ENCODE results near the gene KLHDC4. TPM values are rescaled to one million over a fixed set of nuclear protein-coding genes. Genes with fewer than 3 reads are reported as not detected.
"Not testable (repeated sequence)": the region's sequence is repeated elsewhere in the genome, so short reads cannot be mapped to it uniquely, and the experiment has no call there.

KLHDC4 gene
- total RNA-seq, 1 experiment from 2014 or later = 36.3 TPM

DNA sequence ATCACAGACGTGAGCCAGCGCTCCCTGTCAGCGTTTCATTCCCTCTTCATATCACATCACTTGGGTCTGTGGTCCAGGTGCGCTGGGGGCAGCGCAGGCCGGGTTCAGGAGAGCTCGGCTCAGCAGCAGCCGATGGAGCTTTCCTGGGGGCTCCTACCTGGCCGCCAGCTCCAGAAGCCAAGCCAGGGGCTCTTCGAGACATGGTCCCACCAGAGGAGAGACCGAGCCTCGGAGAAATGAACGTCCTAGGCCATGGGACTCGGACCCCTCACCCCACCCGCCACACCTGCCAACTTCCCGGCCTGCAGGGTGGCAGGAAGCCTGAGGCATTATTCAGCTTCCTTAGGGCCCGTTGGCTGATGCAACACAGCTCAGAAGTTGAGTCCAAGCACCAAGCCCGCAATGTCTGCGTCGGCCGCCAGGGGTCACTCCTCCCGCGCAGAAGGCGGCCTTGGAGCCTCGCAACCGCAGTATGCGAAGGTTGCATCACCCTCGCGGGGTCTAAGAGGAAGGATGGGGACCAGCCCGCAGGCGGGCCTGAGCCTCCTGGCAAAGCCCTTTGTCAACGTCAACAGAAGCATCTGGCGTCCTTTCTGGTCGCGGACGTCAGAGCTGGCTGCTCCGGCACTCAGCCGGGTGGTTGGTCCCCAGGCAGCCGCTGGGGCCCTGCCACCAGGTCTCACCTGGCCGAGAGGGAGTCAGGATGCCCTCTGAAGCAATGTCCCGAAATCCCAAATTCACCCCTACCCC, 13.2 kb upstream of the KLHDC4 start:
- Histone ChIP-seq H3K4me1 (ENCODE audit: insufficient read depth, low read length) (peaks cover 10% of the 10 kb centered on the region), H3K36me3 (ENCODE audit: low read depth, low read length) (no peaks in the 10 kb centered on the region), H3K4me3 (ENCODE audit: low read length) (no peak overlapping the region), H3K4me2 (ENCODE audit: low read length) (peak overlapping the region; percentile 48), H3K79me2 (ENCODE audit: low read length) (no peaks in the 10 kb centered on the region), H2AFZ (ENCODE audit: low read length) (peak overlapping the region; percentile 54; the same call in 1 of the 2 replicates), H3K27me3 (ENCODE audit: low read length) (no peaks in the 10 kb centered on the region), H3K9ac (ENCODE audit: low read length) (peak overlapping the region; percentile 33), H3K27ac (ENCODE audit: low read length) (peak overlapping the region; percentile 44), H3K9me3 (ENCODE audit: low read length) (no peaks in the 10 kb centered on the region), H4K20me1 (ENCODE audit: low read length) (no peaks in the 10 kb centered on the region), H3F3A (ENCODE audit: low read length, unreplicated experiment) (no peaks in the 10 kb centered on the region), H3K9me2 (replicated peaks; ENCODE audit: low read length) (no peaks in the 10 kb centered on the region)
- POLR2A ChIA-PET (ENCODE audit: unreplicated experiment) = interaction anchor here (0.5 kb wide), 1 partner anchor 292 kb away, joined by 4 read pairs; no protein-coding TSS in a partner anchor
- ATAC-seq (peak; percentile 75), DNase-seq (peak; percentile 85)
- CTCF ChIA-PET = interaction anchor here (0.6 to 1.5 kb wide), 8 partner anchors 13 to 120 kb away, joined by 3 to 42 read pairs (median 4); partner anchors contain the start of genes KLHDC4 and SLC7A5
- BruUV-seq (replicated peaks) = no TSS peak
- TF ChIP-seq, protein P1, sequence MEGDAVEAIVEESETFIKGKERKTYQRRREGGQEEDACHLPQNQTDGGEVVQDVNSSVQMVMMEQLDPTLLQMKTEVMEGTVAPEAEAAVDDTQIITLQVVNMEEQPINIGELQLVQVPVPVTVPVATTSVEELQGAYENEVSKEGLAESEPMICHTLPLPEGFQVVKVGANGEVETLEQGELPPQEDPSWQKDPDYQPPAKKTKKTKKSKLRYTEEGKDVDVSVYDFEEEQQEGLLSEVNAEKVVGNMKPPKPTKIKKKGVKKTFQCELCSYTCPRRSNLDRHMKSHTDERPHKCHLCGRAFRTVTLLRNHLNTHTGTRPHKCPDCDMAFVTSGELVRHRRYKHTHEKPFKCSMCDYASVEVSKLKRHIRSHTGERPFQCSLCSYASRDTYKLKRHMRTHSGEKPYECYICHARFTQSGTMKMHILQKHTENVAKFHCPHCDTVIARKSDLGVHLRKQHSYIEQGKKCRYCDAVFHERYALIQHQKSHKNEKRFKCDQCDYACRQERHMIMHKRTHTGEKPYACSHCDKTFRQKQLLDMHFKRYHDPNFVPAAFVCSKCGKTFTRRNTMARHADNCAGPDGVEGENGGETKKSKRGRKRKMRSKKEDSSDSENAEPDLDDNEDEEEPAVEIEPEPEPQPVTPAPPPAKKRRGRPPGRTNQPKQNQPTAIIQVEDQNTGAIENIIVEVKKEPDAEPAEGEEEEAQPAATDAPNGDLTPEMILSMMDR (conservative IDR thresholded peaks at IDR 0.05; ENCODE audit: low read depth, low read length) = peak; percentile 69
- TF ChIP-seq EZH2phosphoT487 (IDR thresholded peaks at IDR 0.05; ENCODE audit: borderline replicate concordance, low read length) = no peak
- no peak for TF ChIP-seq EZH2 (IDR thresholded peaks at IDR 0.05; ENCODE audit: low read length, unreplicated experiment)
- intact Hi-C loops (cut with micrococcal nuclease) = loop anchor here (1.0 to 5.0 kb wide), 2 partner anchors 73 to 130 kb away; no protein-coding TSS in a partner anchor

DNA sequence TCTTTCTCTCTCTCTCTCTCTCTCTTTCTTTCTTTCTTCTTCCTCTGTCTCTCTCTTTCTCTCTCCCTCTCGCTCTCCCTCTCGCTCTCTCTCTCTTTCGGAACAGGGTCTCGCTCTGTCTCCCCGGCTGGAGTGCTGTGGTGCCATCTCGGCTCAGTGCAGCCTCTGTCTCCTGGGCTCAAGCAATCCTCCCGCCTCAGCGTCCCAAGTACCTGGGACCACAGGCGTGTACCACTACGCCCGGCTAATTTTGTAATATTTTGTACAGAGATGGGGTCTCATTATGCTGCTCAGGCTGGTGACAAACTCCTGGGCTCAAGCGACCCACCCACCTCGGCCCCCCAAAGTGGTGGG, 12.7 kb upstream of the KLHDC4 start:
- H3K27me3 ChIP-seq (ENCODE audit: low read length) = no peaks in the 10 kb centered on the region
- H3K27ac ChIP-seq (ENCODE audit: low read length) = peak overlapping the region; percentile 44
- TF ChIP-seq, protein P1 (conservative IDR thresholded peaks at IDR 0.05; ENCODE audit: low read depth, low read length) = no peak
- no peak for TF ChIP-seq EZH2phosphoT487 (IDR thresholded peaks at IDR 0.05; ENCODE audit: borderline replicate concordance, low read length)
- no peak for TF ChIP-seq EZH2 (IDR thresholded peaks at IDR 0.05; ENCODE audit: low read length, unreplicated experiment)
- no peak overlapping the region for H3K4me3 ChIP-seq (ENCODE audit: low read length)
- DNase-seq (no peak), ATAC-seq (no peak)
- CTCF ChIA-PET = interaction anchor here (0.6 to 1.5 kb wide), 8 partner anchors 13 to 121 kb away, joined by 3 to 42 read pairs (median 4); partner anchors contain the start of genes KLHDC4 and SLC7A5
- H3K4me2 ChIP-seq (ENCODE audit: low read length) = peak overlapping the region; percentile 48
- no peaks in the 10 kb centered on the region for H3K9me2 ChIP-seq (replicated peaks; ENCODE audit: low read length)
- H3F3A ChIP-seq (ENCODE audit: low read length, unreplicated experiment) = no peaks in the 10 kb centered on the region
- no peaks in the 10 kb centered on the region for H4K20me1 ChIP-seq (ENCODE audit: low read length)
- intact Hi-C loops (cut with micrococcal nuclease) = loop anchor here (1.0 to 5.0 kb wide), 2 partner anchors 74 to 131 kb away; no protein-coding TSS in a partner anchor
- H3K4me1 ChIP-seq (ENCODE audit: insufficient read depth, low read length) = peaks cover 10% of the 10 kb centered on the region
- peak overlapping the region; percentile 54; the same call in 1 of the 2 replicates for H2AFZ ChIP-seq (ENCODE audit: low read length)
- TSS peak; percentile 93 for BruUV-seq (replicated peaks)
- no peaks in the 10 kb centered on the region for H3K79me2 ChIP-seq (ENCODE audit: low read length)
- H3K9ac ChIP-seq (ENCODE audit: low read length) = peak overlapping the region; percentile 33
- H3K9me3 ChIP-seq (ENCODE audit: low read length) = no peaks in the 10 kb centered on the region
- POLR2A ChIA-PET (ENCODE audit: unreplicated experiment) = no interaction called here
- no peaks in the 10 kb centered on the region for H3K36me3 ChIP-seq (ENCODE audit: low read depth, low read length)

DNA sequence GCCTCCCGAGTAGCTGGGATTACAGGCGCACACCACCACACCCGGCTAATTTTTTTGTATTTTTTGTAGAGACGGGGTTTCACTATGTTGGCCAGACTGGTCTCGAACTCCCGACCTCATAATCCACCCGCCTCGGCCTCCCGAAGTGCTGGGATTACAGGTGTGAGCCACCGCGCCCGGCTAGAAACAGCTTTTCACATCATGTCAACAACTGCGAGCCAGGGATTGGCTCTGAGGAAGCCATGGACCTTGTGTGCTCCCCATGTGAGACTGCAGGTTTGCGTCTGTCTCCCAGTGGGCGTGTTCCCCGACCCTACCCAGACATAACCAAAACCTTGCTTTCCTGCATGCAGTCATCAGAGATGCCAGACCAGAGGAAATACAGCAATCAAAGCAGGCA, 8.1 kb upstream of the KLHDC4 start:
- DNase-seq; H3K4me3 ChIP-seq (ENCODE audit: low read length); H2AFZ ChIP-seq (ENCODE audit: low read length); H3K27me3 ChIP-seq (ENCODE audit: low read length); H3K9me2 ChIP-seq (replicated peaks; ENCODE audit: low read length); intact Hi-C loops (cut with micrococcal nuclease); POLR2A ChIA-PET (ENCODE audit: unreplicated experiment); H3F3A ChIP-seq (ENCODE audit: low read length, unreplicated experiment); H3K27ac ChIP-seq (ENCODE audit: low read length); ATAC-seq; H3K36me3 ChIP-seq (ENCODE audit: low read depth, low read length); BruUV-seq (replicated peaks); H3K79me2 ChIP-seq (ENCODE audit: low read length); H3K4me2 ChIP-seq (ENCODE audit: low read length); H3K4me1 ChIP-seq (ENCODE audit: insufficient read depth, low read length); H4K20me1 ChIP-seq (ENCODE audit: low read length); H3K9me3 ChIP-seq (ENCODE audit: low read length); H3K9ac ChIP-seq (ENCODE audit: low read length); CTCF ChIA-PET: not testable (repeated sequence)

DNA sequence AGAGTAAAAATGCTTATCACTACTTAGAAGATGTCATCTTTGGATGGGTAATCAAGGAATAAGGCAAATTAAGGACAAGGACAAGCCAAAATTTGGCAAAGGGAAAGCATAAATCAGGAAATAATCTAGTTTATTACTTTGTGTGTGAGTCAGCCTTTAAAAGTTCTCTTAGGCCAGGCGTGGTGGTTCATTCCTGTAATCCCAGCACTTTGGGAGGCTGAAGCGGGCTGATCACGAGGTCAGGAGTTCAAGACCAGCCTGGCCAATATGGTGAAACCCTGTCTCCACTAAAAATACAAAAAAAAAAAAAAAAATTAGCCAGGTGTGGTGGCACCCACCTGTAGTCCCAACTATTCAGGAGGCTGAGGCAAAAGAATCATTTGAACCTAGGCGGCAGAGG, 1.7 kb upstream of the KLHDC4 start:
- POLR2A ChIA-PET (ENCODE audit: unreplicated experiment); CTCF ChIA-PET; H2AFZ ChIP-seq (ENCODE audit: low read length); intact Hi-C loops (cut with micrococcal nuclease); H3K4me1 ChIP-seq (ENCODE audit: insufficient read depth, low read length); H3K4me3 ChIP-seq (ENCODE audit: low read length); H3K9ac ChIP-seq (ENCODE audit: low read length); H3K36me3 ChIP-seq (ENCODE audit: low read depth, low read length); H3K4me2 ChIP-seq (ENCODE audit: low read length); H4K20me1 ChIP-seq (ENCODE audit: low read length); H3K27ac ChIP-seq (ENCODE audit: low read length); DNase-seq; ATAC-seq; H3K9me2 ChIP-seq (replicated peaks; ENCODE audit: low read length); BruUV-seq (replicated peaks); H3K9me3 ChIP-seq (ENCODE audit: low read length); H3K27me3 ChIP-seq (ENCODE audit: low read length); H3F3A ChIP-seq (ENCODE audit: low read length, unreplicated experiment): not testable (repeated sequence)
- H3K79me2 ChIP-seq (ENCODE audit: low read length) = peaks cover 33% of the 10 kb centered on the region
